GM12874 (cell line): ENCODE results near the gene ADAM30.

Source experiments
- CTCF ChIP-seq: IDR thresholded peaks from 2 replicates; pipeline ENCODE4 v1.5.1; 2011; ENCODE audit warnings: low read depth, mild to moderate bottlenecking, control low read depth, low read length, moderate library complexity; ENCODE audit not compliant: insufficient read depth

The ADAM30 gene

DNA sequence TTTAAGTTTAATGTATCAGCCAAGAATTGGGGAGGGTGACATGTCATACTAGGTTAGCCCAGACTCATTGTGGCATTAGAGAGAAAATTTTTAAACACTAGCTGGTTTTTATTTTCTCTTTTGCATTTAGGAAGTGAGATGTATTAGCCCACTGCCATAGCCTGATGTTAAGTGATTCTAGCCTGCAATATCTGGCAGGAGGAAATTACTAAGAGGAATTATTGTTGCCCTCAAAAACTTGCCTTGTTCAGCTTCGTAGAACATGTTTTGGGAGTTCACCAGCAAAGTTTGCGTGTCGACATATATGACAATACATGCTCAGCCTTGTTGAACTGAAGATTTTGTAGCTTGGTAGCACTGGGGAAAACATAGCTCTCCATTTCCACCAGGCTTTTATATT lies 12.5 kb downstream of the ADAM30 start:
- no peak for TF ChIP-seq CTCF

GRCh38 chr1:119882132-119883049 lies 13.9 kb downstream of the ADAM30 start:
- TF ChIP-seq CTCF = no peak

- TF ChIP-seq CTCF = no peak
Measured at GRCh38 chr1:119879510-119880434, 16.5 kb downstream of the ADAM30 start.

DNA sequence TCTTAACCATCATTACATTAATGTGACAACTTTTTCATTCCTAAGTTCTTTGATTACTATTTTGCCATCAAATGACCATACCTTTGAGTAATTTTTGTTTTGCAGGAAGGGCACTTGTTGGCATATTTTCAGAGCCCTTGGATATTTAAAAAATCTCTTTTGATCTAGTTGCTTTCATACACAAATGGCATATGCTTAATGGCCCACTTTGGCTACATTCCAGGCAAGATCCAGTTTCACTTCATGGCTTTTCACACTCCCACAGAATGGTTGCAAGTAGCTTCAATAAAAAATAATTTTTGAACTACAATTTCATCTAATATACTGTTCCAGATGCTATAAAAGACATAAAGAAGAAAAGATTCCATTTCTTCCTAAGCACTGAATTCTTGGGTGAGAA lies 18.1 kb downstream of the ADAM30 start:
- no peak for TF ChIP-seq CTCF

DNA sequence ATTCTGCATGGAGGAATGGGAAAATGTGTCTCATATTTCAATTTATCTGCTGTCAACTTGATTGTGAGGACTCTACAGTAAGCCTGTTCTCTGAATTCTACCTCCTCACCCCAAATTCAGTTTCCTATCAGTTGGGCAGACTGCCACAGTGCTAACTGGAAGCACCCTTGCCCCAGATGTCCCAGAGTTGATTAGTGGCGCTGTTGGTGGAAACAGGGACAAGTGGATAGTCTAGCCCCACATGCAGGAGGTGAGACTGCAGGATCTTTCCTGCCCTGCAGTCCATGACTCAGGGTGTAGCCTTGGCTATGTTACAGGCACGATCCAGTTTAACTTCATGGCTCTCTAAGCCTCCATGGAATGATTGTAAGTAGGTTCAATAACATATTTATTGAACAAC lies 22.1 kb downstream of the ADAM30 start:
- no peak for TF ChIP-seq CTCF

- TF ChIP-seq CTCF = no peak
Measured at GRCh38 chr1:119873135-119874015, 22.9 kb downstream of the ADAM30 start.
